Measurements from ENCODE around the gene DBN1. TPM values are rescaled to one million over a fixed set of nuclear protein-coding genes. Genes with fewer than 3 reads are reported as not detected.

The DBN1 gene
- total RNA-seq, 1 experiment from 2014 or later: 41.6 TPM

GRCh38 chr5:177483042-177483441 lies 9.6 kb upstream of the DBN1 start:
- DNase-seq (ENCODE audit: low read depth, low spot score): no peak
- in situ Hi-C loops (cut with HindIII; ENCODE audit: low pct_unique_long_range_greater_than_20kb, low sequenced_read_pairs): no loop called here

- DNase-seq (ENCODE audit: low read depth, low spot score): no peak
- in situ Hi-C loops (cut with HindIII; ENCODE audit: low pct_unique_long_range_greater_than_20kb, low sequenced_read_pairs): no loop called here
Measured at GRCh38 chr5:177482359-177482795, 8.9 kb upstream of the DBN1 start.

GRCh38 chr5:177479774-177480173 lies 6.3 kb upstream of the DBN1 start:
- in situ Hi-C loops (cut with HindIII; ENCODE audit: low pct_unique_long_range_greater_than_20kb, low sequenced_read_pairs): no loop called here
- no peak for DNase-seq (ENCODE audit: low read depth, low spot score)

DNA sequence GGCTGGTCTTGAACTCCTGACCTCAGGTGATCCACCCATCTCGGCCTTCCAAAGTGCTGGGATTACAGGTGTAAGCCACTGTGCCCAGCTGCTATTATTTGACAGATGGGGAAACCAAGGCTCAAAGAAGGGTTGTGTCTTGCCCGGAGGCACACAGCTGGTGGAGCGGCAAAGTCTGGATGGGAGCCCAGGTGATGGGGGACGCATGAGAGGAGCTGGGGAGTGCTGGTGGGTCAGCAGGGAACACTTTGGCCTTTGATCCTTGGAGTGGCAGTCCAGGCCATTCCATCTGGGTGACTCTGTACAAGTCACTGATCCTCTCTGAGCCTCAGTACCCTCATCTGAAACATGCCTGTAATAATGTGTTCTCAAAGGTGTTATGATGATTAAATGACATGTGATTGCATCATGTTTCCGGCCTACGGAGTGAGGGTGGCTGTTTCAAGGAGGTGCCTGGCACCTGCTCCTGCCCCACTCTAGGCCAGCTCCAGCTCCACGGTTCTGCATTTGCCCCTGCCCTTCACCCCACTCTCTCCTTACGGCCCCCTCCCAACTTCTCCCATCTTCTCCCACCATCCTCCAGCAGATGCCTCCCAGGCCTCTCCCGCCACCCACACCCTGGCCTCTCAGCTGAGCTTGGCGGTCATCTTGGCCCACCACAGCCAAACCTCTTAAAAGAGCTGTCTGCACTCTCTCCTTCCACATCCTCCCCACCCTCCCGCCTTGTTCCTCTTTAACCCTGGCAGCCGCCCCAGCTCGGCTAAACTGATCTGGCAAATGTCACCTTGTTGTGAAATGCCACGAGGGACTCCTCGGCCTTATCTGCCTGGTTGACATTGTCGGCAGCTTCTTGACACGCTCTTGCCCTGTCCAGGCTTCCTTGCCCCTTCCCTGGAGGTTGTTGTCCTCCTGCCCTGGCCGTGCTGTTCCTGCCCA lies 5.5 kb upstream of the DBN1 start:
- no peak for DNase-seq (ENCODE audit: low read depth, low spot score)
- in situ Hi-C loops (cut with HindIII; ENCODE audit: low pct_unique_long_range_greater_than_20kb, low sequenced_read_pairs): no loop called here

DNA sequence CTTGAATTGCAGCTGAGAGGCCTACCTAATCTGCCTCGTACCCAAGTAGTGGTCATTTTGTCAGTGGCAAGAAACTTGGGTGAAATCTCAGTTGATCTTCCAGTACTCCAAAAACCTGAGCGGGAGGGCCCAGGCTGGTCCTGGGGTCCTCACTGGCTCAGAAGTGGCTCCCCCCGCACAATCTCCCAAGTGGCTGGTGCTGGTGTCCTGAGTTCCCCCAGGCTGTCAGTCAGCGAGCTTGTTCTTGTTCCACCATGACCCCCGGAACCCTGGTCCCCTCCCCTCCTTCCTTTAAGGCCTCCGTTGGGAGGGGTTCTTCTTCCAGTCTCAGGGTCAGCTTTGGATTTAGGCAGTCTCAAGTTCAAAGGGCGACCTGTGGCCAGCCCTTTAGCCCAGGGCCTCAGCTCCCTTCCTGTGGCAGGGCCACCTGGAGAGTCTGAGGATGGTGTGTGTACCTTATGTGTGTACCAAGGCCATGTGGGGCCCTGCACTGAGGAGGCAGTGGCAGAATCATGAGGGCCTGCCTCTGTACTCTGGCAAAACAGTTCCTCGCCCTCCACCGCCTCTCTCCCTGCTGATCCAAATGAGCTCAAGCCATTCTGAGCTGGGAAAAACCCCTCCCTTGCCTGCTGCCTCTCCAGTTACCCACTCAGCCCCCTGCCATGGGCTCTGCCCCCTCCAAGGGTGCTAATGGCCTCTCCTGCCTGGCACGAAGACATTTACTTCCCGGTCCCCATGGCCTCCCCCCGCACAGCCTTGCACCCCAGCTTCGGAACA lies 4.5 kb upstream of the DBN1 start:
- no peak for DNase-seq (ENCODE audit: low read depth, low spot score)
- in situ Hi-C loops (cut with HindIII; ENCODE audit: low pct_unique_long_range_greater_than_20kb, low sequenced_read_pairs): no loop called here

- DNase-seq (ENCODE audit: low read depth, low spot score): no peak
- in situ Hi-C loops (cut with HindIII; ENCODE audit: low pct_unique_long_range_greater_than_20kb, low sequenced_read_pairs): no loop called here
Measured at GRCh38 chr5:177476531-177477233, 3.2 kb upstream of the DBN1 start.

DNA sequence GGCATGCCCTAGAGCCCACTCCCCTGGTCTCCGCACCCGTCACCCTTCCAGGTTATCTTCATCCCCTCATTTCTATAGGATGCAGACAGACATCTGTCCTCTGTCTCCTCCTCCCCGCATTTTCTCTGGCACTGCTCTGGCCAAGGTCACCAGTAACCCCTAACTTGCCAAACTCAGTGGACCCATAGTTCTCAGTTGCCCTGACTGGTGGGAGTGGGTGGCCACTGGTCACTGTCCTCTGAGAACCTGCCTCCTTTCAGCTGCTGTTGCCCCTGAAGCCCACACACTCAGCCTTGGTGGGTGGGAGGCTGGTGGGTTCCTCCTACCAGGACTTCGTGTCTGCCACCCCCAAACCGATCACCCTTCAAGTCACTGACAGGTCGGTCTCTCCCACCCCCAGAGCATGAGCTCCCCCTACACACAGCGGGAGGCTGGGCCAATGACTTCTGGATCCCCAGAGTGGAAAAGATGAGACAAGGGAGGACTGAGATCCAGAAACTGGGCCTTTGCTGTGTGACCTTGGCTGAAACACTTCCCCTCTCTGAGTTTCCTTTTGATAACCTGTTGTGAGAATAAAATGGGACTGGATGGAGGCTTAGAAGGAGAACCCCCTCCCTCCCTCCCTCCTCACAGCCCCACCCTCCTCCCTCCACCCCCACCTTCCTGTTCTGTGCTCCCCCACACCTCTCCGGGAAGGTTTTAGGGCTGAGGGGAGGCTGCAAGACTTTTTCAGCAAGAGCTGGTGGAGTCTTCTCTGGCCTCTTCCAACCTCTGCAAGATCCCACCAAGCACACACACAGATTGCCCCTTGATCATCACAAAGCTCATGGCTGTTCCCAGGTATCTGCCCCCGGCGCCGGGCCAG lies 2.4 kb upstream of the DBN1 start:
- DNase-seq (ENCODE audit: low read depth, low spot score): no peak
- in situ Hi-C loops (cut with HindIII; ENCODE audit: low pct_unique_long_range_greater_than_20kb, low sequenced_read_pairs): no loop called here

- in situ Hi-C loops (cut with HindIII; ENCODE audit: low pct_unique_long_range_greater_than_20kb, low sequenced_read_pairs): no loop called here
- DNase-seq (ENCODE audit: low read depth, low spot score): no peak
Measured at GRCh38 chr5:177474846-177475562, 1.6 kb upstream of the DBN1 start.

DNA sequence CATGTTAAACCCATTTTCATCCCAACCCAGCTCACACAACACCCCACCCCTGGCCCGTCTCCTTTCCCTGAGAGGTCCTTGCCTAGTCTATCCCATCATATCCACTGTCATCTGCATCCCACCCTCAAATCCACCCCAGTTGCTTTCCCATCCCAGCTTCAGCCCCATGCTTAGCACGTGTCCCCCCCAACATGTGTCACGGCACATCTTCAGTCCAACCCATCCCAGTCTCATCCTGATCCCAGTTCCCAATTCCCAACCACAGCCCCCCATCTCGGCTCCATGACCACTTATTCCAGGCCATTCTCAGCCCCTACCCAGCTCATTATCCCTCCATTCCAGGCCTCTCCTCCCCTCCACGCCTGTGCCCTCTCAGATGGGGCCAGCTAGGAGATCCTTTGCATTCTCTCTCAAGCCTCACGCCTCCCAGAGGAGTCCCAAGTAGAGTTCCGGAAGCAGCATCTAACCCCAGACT lies 605 bp upstream of the DBN1 start:
- in situ Hi-C loops (cut with HindIII; ENCODE audit: low pct_unique_long_range_greater_than_20kb, low sequenced_read_pairs): no loop called here
- DNase-seq (ENCODE audit: low read depth, low spot score): no peak

- no peak for DNase-seq (ENCODE audit: low read depth, low spot score)
- in situ Hi-C loops (cut with HindIII; ENCODE audit: low pct_unique_long_range_greater_than_20kb, low sequenced_read_pairs): no loop called here
Measured at GRCh38 chr5:177472460-177473442, 683 bp downstream of the DBN1 start.

GRCh38 chr5:177471610-177472356 lies 1.7 kb downstream of the DBN1 start:
- in situ Hi-C loops (cut with HindIII; ENCODE audit: low pct_unique_long_range_greater_than_20kb, low sequenced_read_pairs): no loop called here
- DNase-seq (ENCODE audit: low read depth, low spot score): no peak

DNA sequence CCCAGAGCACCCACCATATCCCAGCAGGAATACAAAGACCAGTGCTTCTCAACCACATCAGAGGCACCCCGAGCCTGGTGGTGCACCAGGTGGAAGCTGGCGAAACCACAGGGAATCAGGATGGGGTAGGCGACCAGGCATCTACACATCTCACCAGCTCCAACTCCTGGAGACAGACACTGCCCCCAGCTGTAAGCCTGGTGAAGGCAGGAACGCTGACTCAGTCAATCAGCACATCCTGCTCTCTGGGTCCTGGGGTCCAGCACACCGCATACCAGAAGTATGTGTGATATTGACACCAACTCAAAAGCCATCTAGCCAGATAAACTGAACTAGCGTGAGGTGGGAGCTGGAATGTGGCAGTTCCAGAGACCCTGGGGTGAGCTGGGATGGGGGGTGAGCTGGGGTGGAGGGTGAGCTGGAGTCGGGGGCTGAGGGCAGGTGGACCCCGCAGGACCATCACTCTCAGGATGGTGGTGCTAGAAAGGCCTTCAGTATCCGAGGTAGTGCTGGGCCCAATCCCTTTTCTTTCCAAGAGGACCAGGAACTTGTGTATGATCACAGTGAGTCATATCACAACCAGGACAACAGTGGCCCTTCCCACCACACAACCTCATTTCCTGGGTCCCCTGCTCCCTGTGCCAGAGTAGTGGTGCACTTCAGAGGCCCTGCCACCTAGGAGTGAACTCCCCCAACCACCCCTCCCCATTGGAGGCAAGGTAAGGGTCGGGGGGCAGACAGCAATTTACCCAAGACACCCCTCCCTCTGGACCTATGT lies 2.5 kb downstream of the DBN1 start:
- in situ Hi-C loops (cut with HindIII; ENCODE audit: low pct_unique_long_range_greater_than_20kb, low sequenced_read_pairs): no loop called here
- no peak for DNase-seq (ENCODE audit: low read depth, low spot score)

DNA sequence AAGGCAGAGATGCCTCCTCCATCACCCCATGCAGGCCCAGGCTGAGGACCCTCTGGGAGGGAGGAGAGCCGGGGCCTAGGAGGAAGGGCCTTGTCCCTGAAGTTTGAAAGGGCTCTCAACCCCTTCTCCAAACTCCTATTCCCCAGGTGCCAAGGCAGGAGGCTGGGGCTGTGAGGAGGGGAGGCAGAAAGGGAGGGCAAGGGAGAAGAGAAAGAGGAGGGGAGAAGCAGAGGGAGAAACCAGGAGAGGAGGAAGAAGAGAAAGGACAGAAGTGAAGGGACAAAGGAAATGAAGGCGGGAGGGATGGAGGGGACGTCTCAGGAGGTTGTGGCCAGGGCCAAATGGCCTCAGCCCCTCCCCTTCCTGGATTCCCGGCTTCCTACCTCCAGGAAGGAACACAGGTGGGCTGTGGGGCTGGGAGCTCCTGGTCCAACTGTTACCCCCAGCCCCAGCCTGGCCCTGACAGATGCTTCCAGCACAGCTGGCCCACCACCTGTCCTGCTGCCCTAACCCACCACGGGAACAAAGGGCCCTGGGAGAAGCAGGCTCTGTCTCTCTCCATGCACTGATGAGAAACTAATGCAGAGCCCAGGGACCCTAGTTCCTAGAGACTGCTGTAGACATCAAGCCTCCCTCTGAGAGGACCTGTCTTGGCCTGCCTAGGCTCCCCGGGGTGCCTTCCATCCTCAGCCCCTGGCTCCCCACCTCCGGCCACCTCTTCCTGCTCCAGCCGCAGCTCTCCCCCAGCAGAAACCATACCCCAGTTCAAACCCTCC lies 3.5 kb downstream of the DBN1 start:
- in situ Hi-C loops (cut with HindIII; ENCODE audit: low pct_unique_long_range_greater_than_20kb, low sequenced_read_pairs): no loop called here
- no peak for DNase-seq (ENCODE audit: low read depth, low spot score)
